Upper lobe of left lung (tissue), 4 donors: ENCODE measurements around the gene FAM219B.

ENCODE experiments used
- CTCF ChIP-seq, 6 experiments: fragments of 450-650 bp in 4 of 6; fragments of 200-600 bp in 2 of 6; sonication (generic) in 2 of 6; IDR thresholded peaks; one replicate each; pipeline ENCODE4 v1.5.1; 2016 to 2019; ENCODE audit warnings: antibody characterized with exemption in 6 of 6
- POLR2A ChIP-seq, 4 donors: fragments of 450-650 bp; IDR thresholded peaks; one replicate each; pipeline ENCODE4 v1.5.1; 2016 to 2017; ENCODE audit warnings: antibody characterized with exemption in 4 of 4, mild to moderate bottlenecking in 2 of 4

- TF ChIP-seq CTCF (IDR thresholded peaks at IDR 0.05) (no peak), POLR2A (IDR thresholded peaks at IDR 0.05) (no peak)
Measured at GRCh38 chr15:74888716-74889115, 17.9 kb downstream of the FAM219B start.
